ENCODE results near the gene MKS1. TPM values are rescaled to one million over a fixed set of nuclear protein-coding genes. Genes with fewer than 3 reads are reported as not detected.

Gene MKS1
- polyA plus RNA-seq, 3 donors: 4.2 to 7.6 (median 5.0) TPM

DNA sequence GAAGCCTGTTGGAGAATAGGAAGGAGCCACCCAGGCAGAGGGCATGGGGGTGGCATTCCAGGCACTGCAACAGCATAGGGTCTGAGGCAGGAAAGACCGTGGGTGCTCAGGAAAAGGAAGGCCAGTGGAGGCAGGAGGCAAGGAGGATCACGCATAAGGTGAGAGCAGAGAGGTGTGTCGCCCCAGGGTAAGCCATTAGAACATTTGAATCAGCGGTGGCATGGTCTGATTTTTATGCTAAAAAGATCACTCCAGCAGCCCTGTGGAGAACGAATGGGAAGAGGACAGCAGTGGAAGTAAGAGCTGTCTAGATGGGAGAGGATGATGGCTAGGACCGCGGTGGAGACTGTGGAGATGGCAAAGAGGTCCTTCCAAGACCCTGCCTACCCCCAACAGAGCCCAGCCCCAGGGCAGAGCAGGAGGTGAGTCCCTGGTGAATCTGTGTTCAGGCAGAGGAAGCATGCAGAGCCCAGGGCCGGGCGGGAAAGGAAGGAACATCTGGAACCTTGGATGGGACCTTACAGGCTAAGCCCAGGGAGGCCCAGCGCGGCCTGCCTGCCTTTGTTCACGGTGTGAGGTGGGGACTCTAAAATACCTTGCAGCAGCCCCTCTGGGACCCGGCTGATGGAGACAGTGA lies 27.2 kb upstream of the MKS1 start:
- Histone ChIP-seq H3K4me1 (ENCODE audit: control insufficient read depth in 1 of 2, insufficient read depth in 2 of 2, low read length in 2 of 2) (peaks cover 19 to 26% of the 10 kb centered on the region in 2 donors), H3K79me2 (ENCODE audit: insufficient read depth, low read length) (no peaks in the 10 kb centered on the region), H3K27ac (ENCODE audit: low read depth in 1 of 2, low read length in 2 of 2) (no peak overlapping the region), H3K27me3 (ENCODE audit: control insufficient read depth in 2 of 2, insufficient read depth in 2 of 2, low read length in 2 of 2) (peaks cover 11 to 47% of the 10 kb centered on the region in 2 donors), H3K4me3 (replicated peaks in 1 of 3; ENCODE audit: low read depth in 2 of 3, low read length in 3 of 3) (no peak overlapping the region), H4K20me1 (ENCODE audit: insufficient read depth, low read length) (no peaks in the 10 kb centered on the region), H2AFZ (ENCODE audit: insufficient read depth, low read depth, low read length, poor library complexity, severe bottlenecking) (no peak overlapping the region), H3K9me3 (replicated peaks in 1 of 2; ENCODE audit: control insufficient read depth in 1 of 2, insufficient read depth in 1 of 2, low read length in 2 of 2) (no peaks in the 10 kb centered on the region), H3K36me3 (replicated peaks in 1 of 2; ENCODE audit: control insufficient read depth in 1 of 2, insufficient read depth in 2 of 2, low read length in 2 of 2) (no peaks in the 10 kb centered on the region), H3K9ac (ENCODE audit: insufficient read depth, low read length, poor library complexity, severe bottlenecking) (no peak overlapping the region), H3K4me2 (replicated peaks; ENCODE audit: extremely low read depth, low read length, poor library complexity, severe bottlenecking) (no peak overlapping the region)
- TF ChIP-seq, protein P1, sequence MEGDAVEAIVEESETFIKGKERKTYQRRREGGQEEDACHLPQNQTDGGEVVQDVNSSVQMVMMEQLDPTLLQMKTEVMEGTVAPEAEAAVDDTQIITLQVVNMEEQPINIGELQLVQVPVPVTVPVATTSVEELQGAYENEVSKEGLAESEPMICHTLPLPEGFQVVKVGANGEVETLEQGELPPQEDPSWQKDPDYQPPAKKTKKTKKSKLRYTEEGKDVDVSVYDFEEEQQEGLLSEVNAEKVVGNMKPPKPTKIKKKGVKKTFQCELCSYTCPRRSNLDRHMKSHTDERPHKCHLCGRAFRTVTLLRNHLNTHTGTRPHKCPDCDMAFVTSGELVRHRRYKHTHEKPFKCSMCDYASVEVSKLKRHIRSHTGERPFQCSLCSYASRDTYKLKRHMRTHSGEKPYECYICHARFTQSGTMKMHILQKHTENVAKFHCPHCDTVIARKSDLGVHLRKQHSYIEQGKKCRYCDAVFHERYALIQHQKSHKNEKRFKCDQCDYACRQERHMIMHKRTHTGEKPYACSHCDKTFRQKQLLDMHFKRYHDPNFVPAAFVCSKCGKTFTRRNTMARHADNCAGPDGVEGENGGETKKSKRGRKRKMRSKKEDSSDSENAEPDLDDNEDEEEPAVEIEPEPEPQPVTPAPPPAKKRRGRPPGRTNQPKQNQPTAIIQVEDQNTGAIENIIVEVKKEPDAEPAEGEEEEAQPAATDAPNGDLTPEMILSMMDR (IDR thresholded peaks at IDR 0.05): no peak
- intact Hi-C loops (cut with micrococcal nuclease): no loop called here
- Mint-ChIP-seq H3K27me3 (ENCODE audit: low read depth in 3 of 3) (peaks cover 53 to 80% (median 69%) of the 10 kb centered on the region in 3 donors), H3K27ac (peak overlapping the region in 1 of 7 donors; percentile 52), H3K4me1 (peaks cover 20% of the 10 kb centered on the region), H3K9me3 (peaks cover 0 to 3% (median 0%) of the 10 kb centered on the region in 7 donors), H3K36me3 (peaks cover 0 to 2% of the 10 kb centered on the region in 2 donors), H3K4me3 (peak overlapping the region in 1 of 2 donors; percentile 59)
- no peak for DNase-seq
- 88% methylated on average over 10 of the region's 13 CpGs for WGBS (ENCODE audit: insufficient coverage)

DNA sequence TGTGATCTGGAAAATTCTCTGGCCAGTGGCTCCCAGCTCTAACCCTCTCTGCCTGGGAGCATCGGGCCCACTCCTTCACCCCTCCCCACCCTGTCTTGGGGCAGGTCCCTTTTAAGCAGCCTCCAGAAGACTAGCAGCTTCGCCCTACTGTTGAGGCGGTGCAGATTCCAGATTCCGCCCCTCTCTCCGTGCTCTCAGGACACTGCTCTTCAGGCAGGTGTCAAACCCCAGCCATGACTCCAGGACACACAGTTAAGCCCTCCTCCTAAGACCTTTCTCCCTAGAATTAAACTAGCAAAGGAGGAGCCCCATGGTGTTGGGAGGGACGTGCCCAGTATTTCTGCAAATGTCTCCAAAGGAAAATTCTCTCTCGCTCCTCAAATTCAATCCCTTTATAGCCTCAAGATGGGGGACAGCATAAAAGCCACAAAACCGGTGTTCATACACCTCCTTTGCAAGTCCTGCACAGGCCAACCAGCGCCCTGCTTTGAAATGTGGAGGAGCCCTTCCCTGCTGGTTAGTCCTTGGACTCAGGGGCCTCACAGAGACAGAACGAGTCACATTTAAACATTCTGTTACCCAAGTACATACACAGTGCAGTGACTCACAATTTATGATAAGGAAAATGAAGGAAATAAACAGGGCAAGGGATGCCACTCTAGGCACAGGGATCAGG lies 26.5 kb upstream of the MKS1 start:
- Mint-ChIP-seq H3K9me3 (peaks cover 0 to 3% (median 0%) of the 10 kb centered on the region in 7 donors), H3K36me3 (peaks cover 0 to 2% of the 10 kb centered on the region in 2 donors), H3K4me3 (peak overlapping the region in 1 of 2 donors; percentile 40), H3K4me1 (peaks cover 22% of the 10 kb centered on the region), H3K27ac (no peak overlapping the region), H3K27me3 (ENCODE audit: low read depth in 3 of 3) (peaks cover 47 to 80% (median 67%) of the 10 kb centered on the region in 3 donors)
- no peaks in the 10 kb centered on the region for H3K79me2 ChIP-seq (ENCODE audit: insufficient read depth, low read length)
- no peak overlapping the region for H3K4me3 ChIP-seq (replicated peaks in 1 of 3; ENCODE audit: low read depth in 2 of 3, low read length in 3 of 3)
- no peak overlapping the region for H3K4me2 ChIP-seq (replicated peaks; ENCODE audit: extremely low read depth, low read length, poor library complexity, severe bottlenecking)
- TF ChIP-seq, protein P1 (IDR thresholded peaks at IDR 0.05): no peak
- H3K9ac ChIP-seq (ENCODE audit: insufficient read depth, low read length, poor library complexity, severe bottlenecking): no peak overlapping the region
- DNase-seq: no peak
- no peak overlapping the region for H2AFZ ChIP-seq (ENCODE audit: insufficient read depth, low read depth, low read length, poor library complexity, severe bottlenecking)
- no peaks in the 10 kb centered on the region for H3K9me3 ChIP-seq (replicated peaks in 1 of 2; ENCODE audit: control insufficient read depth in 1 of 2, insufficient read depth in 1 of 2, low read length in 2 of 2)
- intact Hi-C loops (cut with micrococcal nuclease): no loop called here
- peaks cover 11 to 45% of the 10 kb centered on the region in 2 donors for H3K27me3 ChIP-seq (ENCODE audit: control insufficient read depth in 2 of 2, insufficient read depth in 2 of 2, low read length in 2 of 2)
- H4K20me1 ChIP-seq (ENCODE audit: insufficient read depth, low read length): no peaks in the 10 kb centered on the region
- H3K36me3 ChIP-seq (replicated peaks in 1 of 2; ENCODE audit: control insufficient read depth in 1 of 2, insufficient read depth in 2 of 2, low read length in 2 of 2): no peaks in the 10 kb centered on the region
- 87% methylated on average over 4 of the region's 10 CpGs for WGBS (ENCODE audit: insufficient coverage)
- peaks cover 19 to 26% of the 10 kb centered on the region in 2 donors for H3K4me1 ChIP-seq (ENCODE audit: control insufficient read depth in 1 of 2, insufficient read depth in 2 of 2, low read length in 2 of 2)
- H3K27ac ChIP-seq (ENCODE audit: low read depth in 1 of 2, low read length in 2 of 2): no peak overlapping the region

Data from CD14-positive monocyte (primary cell).